PC-3 (cell line): ENCODE results near the gene GSX2.
"Not testable (repeated sequence)": the region's sequence is repeated elsewhere in the genome, so short reads cannot be mapped to it uniquely, and the experiment has no call there.

ENCODE experiments used
- CTCF ChIP-seq: fragments of 300-600 bp; sonication (generic); conservative IDR thresholded peaks from 2 replicates; pipeline ENCODE4 v1.5.1; 2017; ENCODE audit warnings: antibody characterized with exemption, low read depth, mild to moderate bottlenecking, low read length
- EZH2 ChIP-seq: fragments of 300-600 bp; sonication (generic); IDR thresholded peaks from one replicate; pipeline ENCODE4 v1.6.1; 2017; ENCODE audit warnings: antibody characterized with exemption, mild to moderate bottlenecking, low read length; ENCODE audit not compliant: unreplicated experiment
- EZH2phosphoT487 ChIP-seq: fragments of 300-600 bp; sonication (generic); IDR thresholded peaks from 2 replicates; pipeline ENCODE4 v1.6.1; 2018; ENCODE audit warnings: mild to moderate bottlenecking, antibody characterized with exemption, low read length, borderline replicate concordance

GRCh38 chr4:54113206-54113605 is 13.2 kb downstream of the GSX2 start:
- not testable (repeated sequence) for TF ChIP-seq CTCF, EZH2, EZH2phosphoT487
